HepG2 (cell line): Measurements from ENCODE around the gene SRRM4. TPM values are rescaled to one million over a fixed set of nuclear protein-coding genes. Genes with fewer than 3 reads are reported as not detected.

Experiments used
- HMG20A ChIP-seq: IDR thresholded peaks from 2 replicates; pipeline ENCODE4 v1.6.1; 2016; ENCODE audit warnings: borderline replicate concordance
- REST ChIP-seq, 2 experiments: IDR thresholded peaks; 2 replicates each; pipeline ENCODE4 v1.6.1; 2011 to 2012; ENCODE audit warnings: low read length in 2 of 2, borderline replicate concordance in 1 of 2, low read depth in 1 of 2, mild to moderate bottlenecking in 1 of 2, moderate library complexity in 1 of 2
- TSC22D2 ChIP-seq: sonication (generic); formaldehyde crosslinking; IDR thresholded peaks from 2 replicates; pipeline ENCODE4 v1.5.1; 2020; ENCODE audit warnings: missing genetic modification reagents, mild to moderate bottlenecking, borderline replicate concordance
- ZNF335 ChIP-seq: sonication (generic); formaldehyde crosslinking; IDR thresholded peaks from 2 replicates; pipeline ENCODE4 v1.4.0; 2020; ENCODE audit warnings: missing genetic modification reagents
- ZNF407 ChIP-seq: sonication (generic); formaldehyde crosslinking; IDR thresholded peaks from one replicate; pipeline ENCODE4 v1.5.1; 2020; ENCODE audit warnings: mild to moderate bottlenecking, missing genetic modification reagents; ENCODE audit errors: not compliant biosample characterization
- ZNF430 ChIP-seq: sonication (generic); formaldehyde crosslinking; IDR thresholded peaks from 2 replicates; pipeline ENCODE4 v1.9.0; 2021; ENCODE audit warnings: mild to moderate bottlenecking, missing genetic modification reagents
- ZNF749 ChIP-seq: sonication (generic); formaldehyde crosslinking; IDR thresholded peaks from 2 replicates; pipeline ENCODE4 v1.8.0; 2022; ENCODE audit warnings: mild to moderate bottlenecking, missing genetic modification reagents, moderate library complexity, borderline replicate concordance
- polyA plus RNA-seq, 8 experiments: library from polyadenylated mRNA; depleted of rRNA in 3 of 8; stranded (reverse) in 7 of 8; unstranded in 1 of 8; fragments of >200 nt; fragmentation: Illumina TruSeq in 4 of 8; extraction: Trizol in 4 of 8; gene quantifications; 2 replicates each; pipeline versions ENCODE4 v1.2.1 to v1.2.3, GENCODE V29; 2011 to 2016; ENCODE audit warnings: low read depth in 4 of 8, missing spikeins in 1 of 8, mixed read lengths in 1 of 8; ENCODE audit not compliant: insufficient read depth in 1 of 8
- total RNA-seq, 5 experiments: library from RNA; depleted of rRNA; stranded (reverse); fragments of >200 nt; fragmentation: Illumina TruSeq; extraction: Trizol; gene quantifications; 2 replicates each; pipeline ENCODE4 v1.2.3, GENCODE V29; 2016; ENCODE audit warnings: low read depth in 1 of 5
- TF ChIP-seq, protein P1 (sequence below): sonication (generic); formaldehyde crosslinking; IDR thresholded peaks from 2 replicates; pipeline ENCODE4 v1.9.0; 2021; ENCODE audit warnings: missing genetic modification reagents, borderline replicate concordance
- TF ChIP-seq, protein P2 (sequence below): sonication (generic); formaldehyde crosslinking; IDR thresholded peaks from 2 replicates; pipeline ENCODE4 v1.5.0; 2020; ENCODE audit warnings: missing genetic modification reagents

The SRRM4 gene
- total and polyA plus RNA-seq, 2 of the 13 experiments (the other 11 are each of a cell fraction or from before 2014, with no cell fraction given), result not detected

- TF ChIP-seq ZNF407 (CRISPR knock-in tag) (no peak), ZNF749 (CRISPR knock-in tag) (peak; percentile 68; the same call in 1 of the 2 replicates), REST (IDR thresholded peaks at IDR 0.05; ENCODE audit: borderline replicate concordance in 1 of 2, low read depth in 1 of 2, low read length in 2 of 2) (peak in 1 of 2 experiments; percentile 99), ZNF335 (CRISPR knock-in tag) (peak; percentile 59; the same call in 1 of the 2 replicates), HMG20A (CRISPR knock-in tag) (no peak), ZNF430 (CRISPR knock-in tag) (no peak), TSC22D2 (CRISPR knock-in tag) (peak; percentile 86; the same call in 1 of the 2 replicates)
- TF ChIP-seq, protein P1, sequence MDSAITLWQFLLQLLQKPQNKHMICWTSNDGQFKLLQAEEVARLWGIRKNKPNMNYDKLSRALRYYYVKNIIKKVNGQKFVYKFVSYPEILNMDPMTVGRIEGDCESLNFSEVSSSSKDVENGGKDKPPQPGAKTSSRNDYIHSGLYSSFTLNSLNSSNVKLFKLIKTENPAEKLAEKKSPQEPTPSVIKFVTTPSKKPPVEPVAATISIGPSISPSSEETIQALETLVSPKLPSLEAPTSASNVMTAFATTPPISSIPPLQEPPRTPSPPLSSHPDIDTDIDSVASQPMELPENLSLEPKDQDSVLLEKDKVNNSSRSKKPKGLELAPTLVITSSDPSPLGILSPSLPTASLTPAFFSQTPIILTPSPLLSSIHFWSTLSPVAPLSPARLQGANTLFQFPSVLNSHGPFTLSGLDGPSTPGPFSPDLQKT (CRISPR knock-in tag), result no peak
- TF ChIP-seq, protein P2, sequence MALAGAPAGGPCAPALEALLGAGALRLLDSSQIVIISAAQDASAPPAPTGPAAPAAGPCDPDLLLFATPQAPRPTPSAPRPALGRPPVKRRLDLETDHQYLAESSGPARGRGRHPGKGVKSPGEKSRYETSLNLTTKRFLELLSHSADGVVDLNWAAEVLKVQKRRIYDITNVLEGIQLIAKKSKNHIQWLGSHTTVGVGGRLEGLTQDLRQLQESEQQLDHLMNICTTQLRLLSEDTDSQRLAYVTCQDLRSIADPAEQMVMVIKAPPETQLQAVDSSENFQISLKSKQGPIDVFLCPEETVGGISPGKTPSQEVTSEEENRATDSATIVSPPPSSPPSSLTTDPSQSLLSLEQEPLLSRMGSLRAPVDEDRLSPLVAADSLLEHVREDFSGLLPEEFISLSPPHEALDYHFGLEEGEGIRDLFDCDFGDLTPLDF (CRISPR knock-in tag), result no peak
Observed at GRCh38 chr12:119060847-119061796, 79.8 kb downstream of the SRRM4 start (continued).
